ENCODE results near the gene ACTA2.
"Not testable (repeated sequence)": the region's sequence is repeated elsewhere in the genome, so short reads cannot be mapped to it uniquely, and the experiment has no call there.

Gene ACTA2

GRCh38 chr10:88949912-88950837, 2.4 kb downstream of the ACTA2 start:
- DNase-seq: no peak
- H3K27ac Mint-ChIP-seq: no peak overlapping the region

GRCh38 chr10:88949051-88949450, 3.5 kb downstream of the ACTA2 start:
- DNase-seq (no peak), ATAC-seq (no peak)
- Mint-ChIP-seq H3K27me3 (no peaks in the 10 kb centered on the region), H3K4me3 (no peak overlapping the region), H3K36me3 (ENCODE audit: low read depth) (peaks cover 2% of the 10 kb centered on the region), H3K9me3 (no peaks in the 10 kb centered on the region), H3K4me1 (peaks cover 17% of the 10 kb centered on the region), H3K27ac (no peak overlapping the region)

More at GRCh38 chr10:88949912-88950837, 2.4 kb downstream of the ACTA2 start:
- Mint-ChIP-seq H3K9me3 (no peaks in the 10 kb centered on the region), H3K4me1 (peaks cover 10% of the 10 kb centered on the region), H3K4me3 (no peak overlapping the region), H3K27me3 (no peaks in the 10 kb centered on the region), H3K36me3 (ENCODE audit: low read depth) (peaks cover 2% of the 10 kb centered on the region)
- no peak for ATAC-seq

- H3K27me3 Mint-ChIP-seq: no peaks in the 10 kb centered on the region
- no peak for DNase-seq
- H3K4me3 Mint-ChIP-seq: no peak overlapping the region
- ATAC-seq: no peak
- H3K36me3 Mint-ChIP-seq (ENCODE audit: low read depth): peaks cover 2% of the 10 kb centered on the region
- no peak overlapping the region for H3K27ac Mint-ChIP-seq
- H3K4me1 Mint-ChIP-seq: peaks cover 17% of the 10 kb centered on the region
- no peaks in the 10 kb centered on the region for H3K9me3 Mint-ChIP-seq
These were observed 5.5 kb downstream of the ACTA2 start for GRCh38 chr10:88946965-88947590.

- Mint-ChIP-seq H3K4me3 (no peak overlapping the region), H3K36me3 (ENCODE audit: low read depth) (peaks cover 2% of the 10 kb centered on the region), H3K27ac (no peak overlapping the region), H3K27me3 (no peaks in the 10 kb centered on the region), H3K9me3 (no peaks in the 10 kb centered on the region), H3K4me1 (peaks cover 17% of the 10 kb centered on the region)
- ATAC-seq (no peak), DNase-seq (no peak)
These were observed 6.4 kb downstream of the ACTA2 start for GRCh38 chr10:88946200-88946599.

- no peak overlapping the region for H3K27ac Mint-ChIP-seq
- no peak for DNase-seq
- H3K36me3 Mint-ChIP-seq (ENCODE audit: low read depth): no peaks in the 10 kb centered on the region
These were observed 7.8 kb downstream of the ACTA2 start for GRCh38 chr10:88944813-88945212.

GRCh38 chr10:88943778-88944177, 8.8 kb downstream of the ACTA2 start:
- Mint-ChIP-seq H3K27ac (no peak overlapping the region), H3K4me3 (no peak overlapping the region), H3K9me3 (no peaks in the 10 kb centered on the region), H3K4me1 (peaks cover 17% of the 10 kb centered on the region), H3K27me3 (no peaks in the 10 kb centered on the region), H3K36me3 (ENCODE audit: low read depth) (no peaks in the 10 kb centered on the region)
- DNase-seq: no peak
- no peak for ATAC-seq

More at GRCh38 chr10:88944813-88945212, 7.8 kb downstream of the ACTA2 start:
- Mint-ChIP-seq H3K9me3 (no peaks in the 10 kb centered on the region), H3K4me1 (peaks cover 17% of the 10 kb centered on the region), H3K4me3 (no peak overlapping the region), H3K27me3 (no peaks in the 10 kb centered on the region)
- no peak for ATAC-seq

GRCh38 chr10:88941026-88941425, 11.5 kb downstream of the ACTA2 start:
- no peak for DNase-seq
- Mint-ChIP-seq H3K27ac (no peak overlapping the region), H3K36me3 (ENCODE audit: low read depth) (no peaks in the 10 kb centered on the region)

GRCh38 chr10:88938938-88939337, 13.6 kb downstream of the ACTA2 start:
- Mint-ChIP-seq H3K27me3 (no peaks in the 10 kb centered on the region), H3K4me3 (no peak overlapping the region), H3K36me3 (ENCODE audit: low read depth) (peaks cover 3% of the 10 kb centered on the region), H3K4me1 (peaks cover 12% of the 10 kb centered on the region), H3K27ac (no peak overlapping the region), H3K9me3 (no peaks in the 10 kb centered on the region)
- ATAC-seq (no peak), DNase-seq (no peak)

More at GRCh38 chr10:88941026-88941425, 11.5 kb downstream of the ACTA2 start:
- Mint-ChIP-seq H3K4me1 (peaks cover 12% of the 10 kb centered on the region), H3K27me3 (no peaks in the 10 kb centered on the region), H3K4me3 (no peak overlapping the region), H3K9me3 (no peaks in the 10 kb centered on the region)
- no peak for ATAC-seq

GRCh38 chr10:88938039-88938438, 14.5 kb downstream of the ACTA2 start:
- H3K27ac Mint-ChIP-seq: no peak overlapping the region
- no peak for ATAC-seq
- DNase-seq: no peak
- no peaks in the 10 kb centered on the region for H3K27me3 Mint-ChIP-seq
- peaks cover 12% of the 10 kb centered on the region for H3K4me1 Mint-ChIP-seq
- peaks cover 3% of the 10 kb centered on the region for H3K36me3 Mint-ChIP-seq (ENCODE audit: low read depth)
- no peak overlapping the region for H3K4me3 Mint-ChIP-seq
- no peaks in the 10 kb centered on the region for H3K9me3 Mint-ChIP-seq

GRCh38 chr10:88936656-88937055, 15.9 kb downstream of the ACTA2 start:
- Mint-ChIP-seq H3K9me3 (no peaks in the 10 kb centered on the region), H3K27me3 (no peaks in the 10 kb centered on the region), H3K36me3 (ENCODE audit: low read depth) (peaks cover 3% of the 10 kb centered on the region), H3K27ac (no peak overlapping the region), H3K4me1 (peaks cover 16% of the 10 kb centered on the region), H3K4me3 (no peak overlapping the region)
- no peak for ATAC-seq
- no peak for DNase-seq

GRCh38 chr10:88934900-88935672, 17.5 kb downstream of the ACTA2 start:
- no peak overlapping the region for H3K4me3 Mint-ChIP-seq
- H3K9me3 Mint-ChIP-seq: no peaks in the 10 kb centered on the region
- peaks cover 3% of the 10 kb centered on the region for H3K36me3 Mint-ChIP-seq (ENCODE audit: low read depth)
- ATAC-seq (peak; percentile 55), DNase-seq (peak; percentile 71)
- H3K27me3 Mint-ChIP-seq: no peaks in the 10 kb centered on the region
- peaks cover 16% of the 10 kb centered on the region for H3K4me1 Mint-ChIP-seq
- H3K27ac Mint-ChIP-seq: peak overlapping the region; percentile 52

- no peak for DNase-seq
- ATAC-seq: no peak
- Mint-ChIP-seq H3K27me3 (no peaks in the 10 kb centered on the region), H3K4me1 (peaks cover 16% of the 10 kb centered on the region), H3K27ac (no peak overlapping the region), H3K36me3 (ENCODE audit: low read depth) (peaks cover 5% of the 10 kb centered on the region), H3K9me3 (no peaks in the 10 kb centered on the region), H3K4me3 (no peak overlapping the region)
These were observed 19.0 kb downstream of the ACTA2 start for GRCh38 chr10:88933564-88933963.

GRCh38 chr10:88932539-88933256, 19.9 kb downstream of the ACTA2 start:
- H3K36me3 Mint-ChIP-seq (ENCODE audit: low read depth): peaks cover 8% of the 10 kb centered on the region
- DNase-seq (peak; percentile 13), ATAC-seq (peak; percentile 79)
- no peaks in the 10 kb centered on the region for H3K27me3 Mint-ChIP-seq
- peak overlapping the region; percentile 9 for H3K27ac Mint-ChIP-seq
- no peaks in the 10 kb centered on the region for H3K9me3 Mint-ChIP-seq
- peaks cover 16% of the 10 kb centered on the region for H3K4me1 Mint-ChIP-seq
- H3K4me3 Mint-ChIP-seq: no peak overlapping the region

GRCh38 chr10:88932029-88932428, 20.5 kb downstream of the ACTA2 start:
- H3K27me3 Mint-ChIP-seq, ATAC-seq, H3K4me3 Mint-ChIP-seq, H3K9me3 Mint-ChIP-seq, DNase-seq: not testable (repeated sequence)
- peaks cover 16% of the 10 kb centered on the region for H3K4me1 Mint-ChIP-seq
- H3K36me3 Mint-ChIP-seq (ENCODE audit: low read depth): peaks cover 10% of the 10 kb centered on the region
- H3K27ac Mint-ChIP-seq: peak overlapping the region; percentile 6
